Right lobe of liver (tissue), 6 donors: ENCODE results near the gene STAT5B. TPM values are rescaled to one million over a fixed set of nuclear protein-coding genes. Genes with fewer than 3 reads are reported as not detected.
A peak's percentile ranks its signal among the peaks of the same experiment; 100 is the strongest.

Source experiments
- ATAC-seq, 4 donors: fragments of 200-7000 bp; cut with Tn5 transposase; one replicate each; pipeline ENCODE4 v1.9.1; 2020; ENCODE audit warnings: mild to moderate bottlenecking in 4 of 4, moderate library complexity in 4 of 4
- DNase-seq, 3 donors: peaks; one replicate each; pipeline ENCODE4 v3.0.0-alpha.2; 2020
- H3K27ac ChIP-seq, 3 donors: fragments of 200-600 bp; one replicate each; pipeline ENCODE4 v1.8.0; 2022
- H3K27me3 ChIP-seq, 2 donors: fragments of 200-600 bp; one replicate each; pipeline ENCODE4 v1.8.0; 2022
- H3K36me3 ChIP-seq, 4 donors: fragments of 200-600 bp; sonication (generic) in 1 of 4; one replicate each; pipeline versions ENCODE4 v1.5.1 to v1.8.0; 2017 to 2022; ENCODE audit warnings: control low read depth in 1 of 4
- H3K4me1 ChIP-seq, 4 donors: fragments of 200-600 bp; sonication (generic) in 1 of 4; one replicate each; pipeline versions ENCODE4 v1.5.1 to v1.8.0; 2017 to 2022; ENCODE audit warnings: control low read depth in 1 of 4
- H3K4me3 ChIP-seq, 3 donors: fragments of 200-600 bp; one replicate each; pipeline ENCODE4 v1.8.0; 2022
- H3K9me3 ChIP-seq, 4 donors: fragments of 200-600 bp; sonication (generic) in 1 of 4; one replicate each; pipeline versions ENCODE4 v1.5.1 to v1.8.0; 2017 to 2022; ENCODE audit warnings: control low read depth in 1 of 4
- POLR2A ChIP-seq: fragments of 450-650 bp; IDR thresholded peaks from one replicate; pipeline ENCODE4 v1.6.1; 2017; ENCODE audit warnings: antibody characterized with exemption, mild to moderate bottlenecking
- WGBS: methylation state at CpG from one replicate; pipeline ENCODE4 v1.1.6; 2018; ENCODE audit warnings: low coverage, low lambda C conversion rate; ENCODE audit not compliant: insufficient coverage; ENCODE audit errors: missing lambda C conversion rate; 5-methylcytosine and 5-hydroxymethylcytosine counted together
- intact Hi-C, 2 donors: fragments of 100-400 bp; cut with DNase I; formaldehyde crosslinking; loops; one replicate each; pipeline versions ENCODE4 v1.11.2 to v1.14.1; 2022
- total RNA-seq, 6 experiments: library from RNA; depleted of rRNA in 2 of 6; stranded (reverse); fragments of >200 nt in 2 of 6; fragmentation: NEBNext Ultra II Directional in 3 of 6; extraction: Animal tissue kit (Norgen Biotek cat#: 25700) in 3 of 6; gene quantifications; one replicate each; pipeline versions ENCODE4 v1.1.0 to v1.2.4, GENCODE V29; 2016 to 2023
- TF ChIP-seq, protein P1 (sequence below), 4 donors: fragments of 200-600 bp in 3 of 4; fragments of 450-650 bp in 1 of 4; IDR thresholded peaks; one replicate each; pipeline versions ENCODE4 v1.5.1 to v1.8.0; 2016 to 2022; ENCODE audit warnings: antibody characterized with exemption in 4 of 4, mild to moderate bottlenecking in 2 of 4
- donor health status: DM: no; HTN: yes; CAD: no.
- donor health status: DM: no; HTN: no; CAD: no.
- donor health status: DM: no; HTN: no; CAD: no.
- donor health status: DM: no; HTN: yes; CAD: no.
- donor health status: DM: no; HTN: yes; CAD: no.

The STAT5B gene
- total RNA-seq, 6 experiments from 2014 or later = 21.2 to 29.0 (median 26.7) TPM

DNA sequence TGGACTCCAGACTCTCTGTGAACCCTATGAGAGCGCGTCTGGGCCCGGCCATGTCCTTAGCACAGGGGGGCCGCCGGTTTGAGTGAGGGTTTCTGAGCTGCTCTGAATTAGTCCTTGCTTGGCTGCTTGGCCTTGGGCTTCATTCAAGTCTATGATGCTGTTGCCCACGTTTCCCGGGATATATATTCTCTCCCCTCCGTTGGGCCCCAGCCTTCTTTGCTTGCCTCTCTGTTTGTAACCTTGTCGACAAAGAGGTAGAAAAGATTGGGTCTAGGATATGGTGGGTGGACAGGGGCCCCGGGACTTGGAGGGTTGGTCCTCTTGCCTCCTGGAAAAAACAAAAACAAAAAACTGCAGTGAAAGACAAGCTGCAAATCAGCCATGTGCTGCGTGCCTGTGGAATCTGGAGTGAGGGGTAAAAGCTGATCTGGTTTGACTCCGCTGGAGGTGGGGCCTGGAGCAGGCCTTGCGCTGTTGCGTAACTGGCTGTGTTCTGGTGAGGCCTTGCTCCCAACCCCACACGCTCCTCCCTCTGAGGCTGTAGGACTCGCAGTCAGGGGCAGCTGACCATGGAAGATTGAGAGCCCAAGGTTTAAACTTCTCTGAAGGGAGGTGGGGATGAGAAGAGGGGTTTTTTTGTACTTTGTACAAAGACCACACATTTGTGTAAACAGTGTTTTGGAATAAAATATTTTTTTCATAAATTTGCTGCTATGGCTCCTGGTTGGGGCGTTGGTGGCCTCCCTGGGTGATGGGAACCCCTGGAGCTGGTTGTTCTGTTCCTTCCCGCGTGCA, 35.2 kb upstream of the STAT5B start:
- Histone ChIP-seq H3K27me3 (no peaks in the 10 kb centered on the region), H3K27ac (peak overlapping the region; percentile 29 to 68 (median 43)), H3K4me3 (no peak overlapping the region), H3K9me3 (no peaks in the 10 kb centered on the region), H3K4me1 (peaks cover 0 to 25% (median 10%) of the 10 kb centered on the region in 4 donors), H3K36me3 (peaks cover 0 to 30% (median 9%) of the 10 kb centered on the region in 4 donors)
- peak; percentile 82 to 90 (median 89) for ATAC-seq
- WGBS = 24% methylated on average over 14 of the region's 19 CpGs
- intact Hi-C loops = loop anchor here in 1 of 2 donors (10.0 kb wide), 1 partner anchor 93 kb away; no protein-coding TSS in a partner anchor
- TF ChIP-seq, protein P1, sequence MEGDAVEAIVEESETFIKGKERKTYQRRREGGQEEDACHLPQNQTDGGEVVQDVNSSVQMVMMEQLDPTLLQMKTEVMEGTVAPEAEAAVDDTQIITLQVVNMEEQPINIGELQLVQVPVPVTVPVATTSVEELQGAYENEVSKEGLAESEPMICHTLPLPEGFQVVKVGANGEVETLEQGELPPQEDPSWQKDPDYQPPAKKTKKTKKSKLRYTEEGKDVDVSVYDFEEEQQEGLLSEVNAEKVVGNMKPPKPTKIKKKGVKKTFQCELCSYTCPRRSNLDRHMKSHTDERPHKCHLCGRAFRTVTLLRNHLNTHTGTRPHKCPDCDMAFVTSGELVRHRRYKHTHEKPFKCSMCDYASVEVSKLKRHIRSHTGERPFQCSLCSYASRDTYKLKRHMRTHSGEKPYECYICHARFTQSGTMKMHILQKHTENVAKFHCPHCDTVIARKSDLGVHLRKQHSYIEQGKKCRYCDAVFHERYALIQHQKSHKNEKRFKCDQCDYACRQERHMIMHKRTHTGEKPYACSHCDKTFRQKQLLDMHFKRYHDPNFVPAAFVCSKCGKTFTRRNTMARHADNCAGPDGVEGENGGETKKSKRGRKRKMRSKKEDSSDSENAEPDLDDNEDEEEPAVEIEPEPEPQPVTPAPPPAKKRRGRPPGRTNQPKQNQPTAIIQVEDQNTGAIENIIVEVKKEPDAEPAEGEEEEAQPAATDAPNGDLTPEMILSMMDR (IDR thresholded peaks at IDR 0.05) = no peak
- TF ChIP-seq POLR2A = peak; percentile 18
- peak; percentile 89 to 95 (median 95) for DNase-seq

GRCh38 chr17:42310787-42311215, 34.6 kb upstream of the STAT5B start:
- Histone ChIP-seq H3K27ac (peak overlapping the region in 2 of 3 donors; percentile 43 to 68), H3K9me3 (no peaks in the 10 kb centered on the region), H3K4me3 (no peak overlapping the region), H3K36me3 (peaks cover 0 to 23% (median 6%) of the 10 kb centered on the region in 4 donors), H3K4me1 (peaks cover 0 to 25% (median 10%) of the 10 kb centered on the region in 4 donors), H3K27me3 (no peaks in the 10 kb centered on the region)
- ATAC-seq (no peak), DNase-seq (no peak)
- WGBS = 60% methylated on average over 9 of the region's 9 CpGs
- intact Hi-C loops = loop anchor here in 1 of 2 donors (10.0 kb wide), 1 partner anchor 94 kb away; no protein-coding TSS in a partner anchor
- TF ChIP-seq, protein P1 (IDR thresholded peaks at IDR 0.05) = no peak
- TF ChIP-seq POLR2A = no peak

DNA sequence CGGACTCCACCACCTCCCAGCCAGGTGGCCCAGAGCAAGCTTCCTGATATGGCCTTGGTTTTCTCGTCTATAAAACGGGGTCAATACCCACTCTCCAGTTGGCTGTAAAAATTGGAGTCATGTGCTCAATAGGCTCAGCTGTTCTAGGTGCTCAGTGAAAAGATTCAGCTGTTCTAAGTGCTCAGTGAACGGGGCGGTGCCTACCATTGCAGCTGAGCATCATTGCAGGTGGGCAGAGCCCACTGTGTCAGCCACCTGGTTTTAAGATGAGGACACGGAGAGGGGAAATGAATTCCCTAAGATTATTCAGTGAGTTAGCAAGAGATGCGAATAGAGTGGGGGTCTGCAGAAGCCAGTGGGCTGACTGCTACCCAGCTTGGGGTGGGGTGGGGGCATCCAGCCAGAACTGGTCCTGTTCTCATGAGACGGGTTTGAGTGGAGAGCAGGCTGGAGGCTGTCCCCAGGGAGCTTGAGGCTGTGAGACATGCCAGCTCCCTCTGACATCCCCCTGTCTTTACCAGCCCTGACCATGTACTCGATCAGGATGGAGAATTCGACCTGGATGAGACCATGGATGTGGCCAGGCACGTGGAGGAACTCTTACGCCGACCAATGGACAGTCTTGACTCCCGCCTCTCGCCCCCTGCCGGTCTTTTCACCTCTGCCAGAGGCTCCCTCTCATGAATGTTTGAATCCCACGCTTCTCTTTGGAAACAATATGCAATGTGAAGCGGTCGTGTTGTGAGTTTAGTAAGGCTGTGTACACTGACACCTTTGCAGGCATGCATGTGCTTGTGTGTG, 34.0 kb upstream of the STAT5B start:
- TF ChIP-seq, protein P1 (IDR thresholded peaks at IDR 0.05) = no peak
- no peak for TF ChIP-seq POLR2A
- Histone ChIP-seq H3K27me3 (no peaks in the 10 kb centered on the region), H3K27ac (no peak overlapping the region), H3K4me3 (no peak overlapping the region), H3K9me3 (no peaks in the 10 kb centered on the region), H3K36me3 (peaks cover 0 to 17% (median 3%) of the 10 kb centered on the region in 4 donors), H3K4me1 (peaks cover 0 to 25% (median 10%) of the 10 kb centered on the region in 4 donors)
- intact Hi-C loops = loop anchor here in 1 of 2 donors (10.0 kb wide), 1 partner anchor 95 kb away; no protein-coding TSS in a partner anchor
- no peak for DNase-seq
- no peak for ATAC-seq
- WGBS = 86% methylated on average over 7 of the region's 19 CpGs

- whole genome bisulfite sequencing = 100% methylated on average over 1 of the region's 9 CpGs
- Histone ChIP-seq H3K4me1 (peaks cover 0 to 25% (median 10%) of the 10 kb centered on the region in 4 donors), H3K9me3 (no peaks in the 10 kb centered on the region), H3K36me3 (peaks cover 0 to 7% (median 1%) of the 10 kb centered on the region in 4 donors), H3K27me3 (no peaks in the 10 kb centered on the region), H3K27ac (no peak overlapping the region), H3K4me3 (no peak overlapping the region)
- DNase-seq = no peak
- intact Hi-C loops = no loop called here
- TF ChIP-seq, protein P1 (IDR thresholded peaks at IDR 0.05) = no peak
- TF ChIP-seq POLR2A = no peak
- ATAC-seq = no peak
These were observed 33.0 kb upstream of the STAT5B start for GRCh38 chr17:42309142-42309541.
